HPDE6-E6E7 (cell line): ENCODE results near the gene LTV1.
A peak's percentile ranks its signal among the peaks of the same experiment; 100 is the strongest.
"Not testable (repeated sequence)": the region's sequence is repeated elsewhere in the genome, so short reads cannot be mapped to it uniquely, and the experiment has no call there.

Experiments
- DNase-seq: peaks from one replicate; pipeline ENCODE4 v3.0.0; 2011; ENCODE audit warnings: missing footprints; ENCODE audit errors: extremely low spot score

The LTV1 gene, protein sequence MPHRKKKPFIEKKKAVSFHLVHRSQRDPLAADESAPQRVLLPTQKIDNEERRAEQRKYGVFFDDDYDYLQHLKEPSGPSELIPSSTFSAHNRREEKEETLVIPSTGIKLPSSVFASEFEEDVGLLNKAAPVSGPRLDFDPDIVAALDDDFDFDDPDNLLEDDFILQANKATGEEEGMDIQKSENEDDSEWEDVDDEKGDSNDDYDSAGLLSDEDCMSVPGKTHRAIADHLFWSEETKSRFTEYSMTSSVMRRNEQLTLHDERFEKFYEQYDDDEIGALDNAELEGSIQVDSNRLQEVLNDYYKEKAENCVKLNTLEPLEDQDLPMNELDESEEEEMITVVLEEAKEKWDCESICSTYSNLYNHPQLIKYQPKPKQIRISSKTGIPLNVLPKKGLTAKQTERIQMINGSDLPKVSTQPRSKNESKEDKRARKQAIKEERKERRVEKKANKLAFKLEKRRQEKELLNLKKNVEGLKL

DNA sequence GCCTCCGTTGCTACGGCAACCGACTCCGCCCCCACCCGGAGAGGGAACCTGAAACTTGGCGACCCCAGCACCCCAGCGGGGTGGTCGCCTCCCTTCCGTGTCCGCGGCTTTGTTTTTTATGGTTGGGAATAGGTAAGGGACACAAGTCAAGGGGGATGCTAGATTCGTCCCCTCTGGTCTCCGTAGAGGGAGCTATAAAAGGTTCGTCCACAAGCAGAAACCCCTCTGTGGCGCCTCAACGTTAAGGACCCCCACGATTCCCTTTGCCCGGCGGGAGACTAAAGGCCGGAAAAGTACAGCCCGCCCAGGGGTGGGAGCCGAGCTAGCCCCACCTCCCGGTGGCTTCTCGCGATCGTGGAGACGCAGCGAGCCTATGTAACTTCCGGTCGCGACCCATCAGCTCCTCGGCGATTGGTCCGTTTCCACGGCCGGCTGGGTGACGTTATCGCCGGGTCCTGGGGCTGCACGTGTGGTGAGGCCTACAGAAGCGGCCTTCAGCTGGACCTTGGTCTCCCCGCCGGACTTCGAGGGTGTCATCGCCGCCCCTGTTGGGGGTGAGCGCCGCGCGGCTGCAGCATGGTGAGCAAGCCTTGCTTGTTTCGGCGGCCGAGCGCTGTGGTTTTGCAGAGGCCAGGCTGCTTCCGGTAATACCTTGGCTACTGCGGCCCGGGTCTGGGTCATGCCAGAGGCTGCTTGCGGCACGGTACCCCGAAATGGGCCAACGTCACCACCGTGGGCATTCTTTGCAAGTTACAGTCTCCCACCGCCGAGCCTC is at the start of gene LTV1:
TSS of gene LTV1 (plus strand) at position 437 of the 775 bp plus-strand sequence. CDS start at position 577, 140 bp downstream.
- DNase-seq: peak; percentile 99

DNA sequence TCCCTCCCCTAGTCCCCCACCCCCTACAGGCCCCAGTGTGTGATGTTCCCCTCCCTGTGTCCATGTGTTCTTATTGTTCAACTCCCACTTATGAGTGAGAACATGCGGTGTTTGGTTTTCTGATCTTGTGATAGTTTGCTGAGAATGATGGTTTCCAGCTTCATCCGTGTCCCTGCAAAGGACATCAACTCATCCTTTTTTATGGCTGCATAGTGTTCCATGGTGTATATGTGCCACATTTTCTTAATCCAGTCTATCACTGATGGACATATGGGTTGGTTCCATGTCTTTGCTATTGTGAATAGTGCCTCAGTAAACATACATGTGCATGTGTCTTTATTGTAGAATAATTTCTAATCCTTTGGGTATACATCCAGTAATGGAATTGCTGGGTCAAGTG is 46.6 kb upstream of the LTV1 start:
- DNase-seq: not testable (repeated sequence)

DNA sequence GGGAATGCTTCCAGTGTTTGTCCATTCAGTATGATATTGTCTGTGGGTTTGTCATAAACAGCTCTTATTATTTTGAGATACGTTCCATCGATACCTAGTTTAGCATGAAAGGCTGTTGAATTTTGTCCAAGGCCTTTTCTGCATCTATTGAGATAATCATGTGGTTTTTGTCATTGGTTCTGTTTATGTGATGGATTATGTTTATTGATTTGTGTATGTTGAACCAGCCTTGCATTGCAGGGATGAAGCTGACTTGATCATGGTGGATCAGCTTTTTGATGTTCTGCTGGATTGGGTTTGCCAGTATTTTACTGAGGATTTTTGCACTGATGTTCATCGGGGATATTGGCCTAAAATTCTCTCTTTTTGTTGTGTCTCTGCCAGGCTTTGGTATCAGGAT is 44.7 kb upstream of the LTV1 start:
- not testable (repeated sequence) for DNase-seq

DNA sequence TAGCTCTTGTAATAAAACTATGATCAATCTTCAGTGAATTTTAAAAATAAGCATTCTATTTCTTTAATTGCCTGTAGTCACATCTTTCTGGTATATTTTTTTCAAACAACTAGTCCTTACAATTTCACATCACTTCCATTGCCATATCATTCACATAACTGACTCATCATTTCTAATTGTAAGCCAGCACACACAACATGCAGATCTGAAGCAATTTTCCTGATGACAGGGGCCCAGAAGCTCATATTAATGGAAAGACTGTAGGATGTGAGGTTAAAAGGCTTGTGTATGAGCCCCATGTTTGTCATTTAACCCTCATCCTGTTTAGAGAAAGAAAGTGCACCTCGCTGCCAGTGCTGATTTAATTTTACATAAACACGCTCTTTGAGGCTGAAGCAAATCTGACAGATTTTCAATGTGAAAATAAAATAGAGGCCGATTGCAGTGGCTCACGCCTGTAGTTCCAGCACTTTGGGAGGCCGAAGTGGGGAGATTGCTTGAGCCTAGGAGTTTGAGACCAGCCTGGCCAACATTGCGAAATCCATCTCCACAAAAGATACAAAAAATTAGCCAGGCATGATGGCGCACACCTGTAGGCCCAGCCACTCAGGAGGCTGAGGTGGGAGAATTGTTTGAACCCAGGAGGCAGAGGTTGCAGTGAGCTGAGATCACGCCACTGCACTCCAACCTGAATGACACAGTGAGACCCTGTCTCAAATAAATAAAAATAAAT is 40.1 kb upstream of the LTV1 start:
- no peak for DNase-seq

DNA sequence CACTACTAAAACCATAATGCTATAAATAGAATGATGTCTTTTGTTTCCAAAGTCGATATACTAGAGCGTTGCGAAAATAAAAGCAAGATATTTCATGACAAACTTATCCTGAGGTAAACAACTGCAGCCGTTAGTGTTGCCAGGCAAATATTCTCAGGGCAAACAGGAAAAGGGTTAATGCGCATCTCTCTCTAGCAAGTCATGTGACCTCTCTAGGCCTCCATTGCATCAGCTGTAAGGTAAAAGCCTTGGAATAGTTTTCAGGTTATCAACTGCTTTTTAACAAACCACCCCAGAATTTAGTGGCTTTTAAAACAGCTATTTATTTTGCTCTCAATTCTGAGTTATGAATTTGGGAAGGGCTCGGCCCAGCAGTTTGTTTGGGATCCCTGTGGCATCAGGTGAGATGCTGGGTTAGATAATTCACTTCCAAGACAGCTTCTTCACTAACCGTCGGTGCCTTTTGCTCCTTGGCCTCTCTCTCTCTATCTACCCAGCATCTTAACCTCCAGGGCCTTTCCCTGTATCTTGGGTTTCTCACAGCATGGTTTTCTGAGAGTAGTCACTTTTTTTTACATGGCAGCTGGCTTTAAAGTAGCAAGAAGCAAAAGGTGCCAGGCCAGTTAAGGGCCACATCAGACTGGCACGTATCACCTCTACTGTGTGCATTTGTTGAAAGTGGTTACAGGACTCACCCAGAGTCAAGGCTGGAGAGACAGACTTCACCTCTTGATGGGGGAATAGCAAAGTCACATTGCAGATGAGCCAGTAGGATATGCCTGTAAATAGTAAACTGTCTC is 39.2 kb upstream of the LTV1 start:
- DNase-seq: no peak

- no peak for DNase-seq
Measured at GRCh38 chr6:143804835-143805239, 38.3 kb upstream of the LTV1 start.

- DNase-seq: no peak
Measured at GRCh38 chr6:143806282-143807102, 36.6 kb upstream of the LTV1 start.

- no peak for DNase-seq
Measured at GRCh38 chr6:143807103-143807772, 35.9 kb upstream of the LTV1 start.

GRCh38 chr6:143810745-143811144 is 32.4 kb upstream of the LTV1 start:
- DNase-seq: no peak

GRCh38 chr6:143811501-143812157 is 31.5 kb upstream of the LTV1 start:
- DNase-seq: no peak

DNA sequence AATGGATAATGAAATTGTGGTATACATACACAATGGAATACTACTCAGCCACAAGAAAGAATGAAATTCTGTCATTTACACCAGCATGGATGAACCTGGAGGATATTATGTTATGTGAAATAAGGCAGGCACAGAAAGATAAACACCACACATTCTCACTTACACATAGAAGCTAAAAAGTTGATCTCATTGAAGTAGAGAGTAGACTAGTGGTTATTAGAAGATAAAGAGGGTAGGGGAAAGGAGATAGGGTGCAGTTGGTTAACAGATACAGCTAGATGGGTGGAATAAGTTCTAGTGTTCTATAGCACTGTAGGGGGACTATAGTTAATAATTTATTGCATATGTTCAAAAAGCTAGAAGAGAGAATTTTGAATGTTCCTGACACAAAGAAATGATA is 25.5 kb upstream of the LTV1 start:
- DNase-seq: no peak

DNA sequence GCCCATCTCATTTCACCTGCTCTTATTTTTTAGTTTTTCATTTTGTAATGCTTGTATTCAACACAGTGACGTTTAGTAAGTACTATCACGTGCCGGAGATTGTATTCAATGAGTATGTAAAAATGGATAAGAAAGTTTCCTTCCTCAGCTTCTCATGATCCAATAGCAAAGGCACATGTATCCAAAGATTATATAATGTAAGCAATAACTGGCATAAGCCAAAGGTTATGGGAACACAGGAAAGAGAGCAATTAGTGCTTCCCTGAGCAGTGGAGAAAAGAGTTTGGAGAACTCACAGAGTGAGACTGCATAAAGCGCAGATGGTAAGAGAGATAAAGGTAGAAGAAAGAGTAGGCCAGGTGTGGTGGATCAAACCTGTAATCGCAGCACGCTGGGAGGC is 21.8 kb upstream of the LTV1 start:
- DNase-seq: no peak

DNA sequence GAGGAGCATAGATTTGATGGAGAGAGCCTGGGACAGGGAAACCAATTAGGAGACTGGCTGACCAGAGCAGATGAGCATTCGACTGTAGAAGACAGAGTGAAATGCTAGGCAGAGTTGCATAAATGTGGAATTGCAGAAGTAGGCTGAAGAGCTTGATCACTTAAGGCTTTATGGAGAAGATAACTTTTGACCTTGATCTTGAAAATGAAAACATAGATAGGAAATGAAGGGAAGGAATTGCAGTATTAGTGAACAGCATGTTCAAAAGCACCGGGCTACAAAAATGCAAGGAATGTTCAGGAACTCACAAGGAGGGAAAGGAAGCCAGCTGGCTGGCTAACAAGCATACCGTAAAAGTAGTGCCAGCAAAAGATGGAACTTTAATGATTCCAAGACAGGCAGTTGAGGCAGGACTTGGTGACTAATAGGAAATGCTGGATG is 20.5 kb upstream of the LTV1 start:
- no peak for DNase-seq

- no peak for DNase-seq
Measured at GRCh38 chr6:143823548-143823947, 19.6 kb upstream of the LTV1 start.

DNA sequence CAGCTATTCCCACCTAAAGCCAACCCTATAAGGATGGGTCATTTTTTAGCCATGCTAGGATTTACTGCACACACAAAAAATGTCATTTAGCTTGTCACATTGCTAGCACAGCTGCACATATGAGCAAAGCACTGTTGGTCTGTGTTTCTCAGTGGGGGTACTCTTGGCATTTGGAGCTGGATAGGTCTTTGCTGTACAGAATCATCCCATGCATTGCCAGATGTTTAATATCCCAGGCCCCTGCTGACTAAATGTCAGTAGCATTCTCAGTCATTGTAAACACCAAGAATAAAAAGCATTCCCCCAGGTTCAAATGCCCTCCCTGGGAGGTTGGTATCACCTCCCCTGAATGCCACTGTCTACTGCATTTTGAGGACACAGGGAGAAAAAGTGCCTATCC is 14.6 kb upstream of the LTV1 start:
- no peak for DNase-seq

GRCh38 chr6:143836150-143836549 is 7.0 kb upstream of the LTV1 start:
- DNase-seq: no peak

DNA sequence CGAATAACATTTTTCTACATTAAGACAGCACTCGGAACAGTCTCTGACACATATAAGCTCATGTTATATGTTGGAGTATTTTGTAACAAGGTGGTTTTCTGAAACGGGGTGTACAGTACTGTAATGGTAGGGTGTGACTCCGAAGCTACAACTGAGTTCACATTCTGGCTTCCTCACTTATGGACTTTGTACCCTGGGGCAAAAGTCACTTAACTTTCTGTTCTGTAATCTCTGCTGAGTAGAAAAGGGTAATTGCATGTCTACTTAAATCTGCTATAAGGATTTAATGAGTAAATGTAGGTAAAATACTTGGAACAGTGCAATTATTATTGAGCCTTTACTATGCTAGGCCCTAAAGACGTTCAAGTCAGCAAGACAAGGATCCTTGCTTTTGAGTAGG is 4.7 kb upstream of the LTV1 start:
- DNase-seq: no peak

DNA sequence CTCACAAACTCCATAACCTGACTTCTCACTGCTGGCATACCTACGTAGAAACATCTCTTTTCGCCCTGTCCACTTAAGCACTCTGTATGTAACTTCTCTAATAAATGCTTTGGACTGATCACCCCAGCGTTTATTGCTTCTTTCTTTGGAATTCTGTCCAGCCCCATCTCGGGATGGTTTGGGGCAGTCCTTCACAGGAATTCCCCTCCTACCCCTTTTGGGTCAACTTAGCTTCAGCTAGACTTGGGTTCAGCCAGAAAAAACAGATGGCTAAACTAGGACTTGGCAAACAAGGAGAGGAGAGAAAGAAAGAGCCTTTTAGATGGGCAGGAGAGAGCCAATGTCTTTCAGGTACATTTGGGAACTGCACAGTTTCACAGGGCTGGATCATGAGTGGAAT is 3.9 kb upstream of the LTV1 start:
- no peak for DNase-seq

DNA sequence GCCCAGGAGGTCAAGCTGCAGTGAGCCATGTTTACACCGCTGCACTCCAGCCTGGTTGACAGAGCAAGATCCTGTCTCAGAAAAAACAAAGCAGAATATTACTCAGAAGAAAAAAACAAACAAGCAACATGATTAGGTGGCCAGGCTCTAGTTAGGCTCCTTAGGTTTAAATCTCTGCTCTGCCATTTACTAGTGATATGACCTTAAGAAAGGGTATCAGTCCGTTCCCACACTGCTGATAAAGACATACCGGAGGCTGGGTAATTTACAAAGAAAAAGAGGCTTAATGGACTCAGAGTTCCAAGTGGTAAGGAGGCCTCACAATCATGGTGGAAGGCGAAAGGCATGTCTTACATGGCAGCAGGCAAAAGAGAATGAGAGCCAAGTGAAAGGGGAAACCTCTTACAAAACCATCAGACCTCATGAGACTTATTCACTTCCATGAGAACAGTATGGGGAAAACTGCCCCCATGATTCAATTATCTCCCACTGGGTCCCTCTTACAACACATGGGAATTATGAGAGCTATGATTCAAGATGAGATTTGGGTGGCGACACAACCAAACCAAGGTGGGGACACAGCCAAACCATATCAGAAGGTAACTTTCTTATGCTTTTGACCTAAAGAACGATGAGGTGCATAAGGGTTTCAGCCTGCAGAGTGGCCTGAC is 2.4 kb upstream of the LTV1 start:
- no peak for DNase-seq
